Measurements from ENCODE around the gene FAM20C. TPM values are rescaled to one million over a fixed set of nuclear protein-coding genes. Genes with fewer than 3 reads are reported as not detected.

Gene FAM20C
- total RNA-seq, 1 experiment from 2014 or later = 87.9 TPM

- peaks cover 4% of the 10 kb centered on the region; the same call in 1 of the 2 replicates for H4K20me1 ChIP-seq (ENCODE audit: low read length)
- no peaks in the 10 kb centered on the region for H3F3A ChIP-seq (ENCODE audit: low read length, unreplicated experiment)
- no peak overlapping the region for H3K27ac ChIP-seq (ENCODE audit: low read length)
- TF ChIP-seq CTCF (conservative IDR thresholded peaks at IDR 0.05; ENCODE audit: low read depth, low read length) = no peak
- TF ChIP-seq EZH2 (IDR thresholded peaks at IDR 0.05; ENCODE audit: low read length, unreplicated experiment) = no peak
- no peak for TF ChIP-seq EZH2phosphoT487 (IDR thresholded peaks at IDR 0.05; ENCODE audit: borderline replicate concordance, low read length)
- no peak for ATAC-seq
- H3K4me2 ChIP-seq (ENCODE audit: low read length) = no peak overlapping the region
- H3K9me3 ChIP-seq (ENCODE audit: low read length) = no peaks in the 10 kb centered on the region
- no peaks in the 10 kb centered on the region for H3K27me3 ChIP-seq (ENCODE audit: low read length)
- H2AFZ ChIP-seq (ENCODE audit: low read length) = no peak overlapping the region
- no peak overlapping the region for H3K4me3 ChIP-seq (ENCODE audit: low read length)
- H3K9me2 ChIP-seq (replicated peaks; ENCODE audit: low read length) = no peaks in the 10 kb centered on the region
- H3K9ac ChIP-seq (ENCODE audit: low read length) = no peak overlapping the region
- BruUV-seq (replicated peaks) = no TSS peak
- intact Hi-C loops (cut with micrococcal nuclease) = no loop called here
- DNase-seq = no peak
- no peaks in the 10 kb centered on the region for H3K36me3 ChIP-seq (ENCODE audit: low read depth, low read length)
- ChIA-PET CTCF (no interaction called here), POLR2A (ENCODE audit: unreplicated experiment) (no interaction called here)
- H3K4me1 ChIP-seq (ENCODE audit: insufficient read depth, low read length) = peaks cover 8% of the 10 kb centered on the region; the same call in 1 of the 2 replicates
- H3K79me2 ChIP-seq (ENCODE audit: low read length) = peaks cover 6% of the 10 kb centered on the region
Observed at GRCh38 chr7:188727-189500, 3.5 kb upstream of the FAM20C start.

GRCh38 chr7:189719-190118, 2.7 kb upstream of the FAM20C start:
- POLR2A ChIA-PET (ENCODE audit: unreplicated experiment) = no interaction called here
- peaks cover 10% of the 10 kb centered on the region; the same call in 1 of the 2 replicates for H3K4me1 ChIP-seq (ENCODE audit: insufficient read depth, low read length)
- intact Hi-C loops (cut with micrococcal nuclease) = no loop called here

More at GRCh38 chr7:189719-190118, 2.7 kb upstream of the FAM20C start:
- Histone ChIP-seq H3K27ac (ENCODE audit: low read length) (no peak overlapping the region), H3K79me2 (ENCODE audit: low read length) (peaks cover 14% of the 10 kb centered on the region), H2AFZ (ENCODE audit: low read length) (no peak overlapping the region), H4K20me1 (ENCODE audit: low read length) (peaks cover 13% of the 10 kb centered on the region), H3K9me3 (ENCODE audit: low read length) (no peaks in the 10 kb centered on the region), H3K27me3 (ENCODE audit: low read length) (no peaks in the 10 kb centered on the region), H3K36me3 (ENCODE audit: low read depth, low read length) (no peaks in the 10 kb centered on the region), H3K9me2 (replicated peaks; ENCODE audit: low read length) (no peaks in the 10 kb centered on the region), H3F3A (ENCODE audit: low read length, unreplicated experiment) (no peaks in the 10 kb centered on the region), H3K4me2 (ENCODE audit: low read length) (no peak overlapping the region), H3K4me3 (ENCODE audit: low read length) (no peak overlapping the region), H3K9ac (ENCODE audit: low read length) (no peak overlapping the region)
- no TSS peak for BruUV-seq (replicated peaks)
- no peak for TF ChIP-seq EZH2 (IDR thresholded peaks at IDR 0.05; ENCODE audit: low read length, unreplicated experiment)
- no peak for TF ChIP-seq CTCF (conservative IDR thresholded peaks at IDR 0.05; ENCODE audit: low read depth, low read length)
- TF ChIP-seq EZH2phosphoT487 (IDR thresholded peaks at IDR 0.05; ENCODE audit: borderline replicate concordance, low read length) = no peak
- ATAC-seq = no peak
- DNase-seq = no peak
- CTCF ChIA-PET = no interaction called here

Measured in PC-3 (cell line).